PC-3 (cell line): ENCODE data around the gene PABPC3.

Experiments used
- EZH2 ChIP-seq: fragments of 300-600 bp; sonication (generic); IDR thresholded peaks from one replicate; pipeline ENCODE4 v1.6.1; 2017; ENCODE audit warnings: antibody characterized with exemption, mild to moderate bottlenecking, low read length; ENCODE audit not compliant: unreplicated experiment
- TF ChIP-seq, protein P1 (sequence below): fragments of 300-600 bp; sonication (generic); conservative IDR thresholded peaks from 2 replicates; pipeline ENCODE4 v1.5.1; 2017; ENCODE audit warnings: antibody characterized with exemption, low read depth, mild to moderate bottlenecking, low read length

DNA sequence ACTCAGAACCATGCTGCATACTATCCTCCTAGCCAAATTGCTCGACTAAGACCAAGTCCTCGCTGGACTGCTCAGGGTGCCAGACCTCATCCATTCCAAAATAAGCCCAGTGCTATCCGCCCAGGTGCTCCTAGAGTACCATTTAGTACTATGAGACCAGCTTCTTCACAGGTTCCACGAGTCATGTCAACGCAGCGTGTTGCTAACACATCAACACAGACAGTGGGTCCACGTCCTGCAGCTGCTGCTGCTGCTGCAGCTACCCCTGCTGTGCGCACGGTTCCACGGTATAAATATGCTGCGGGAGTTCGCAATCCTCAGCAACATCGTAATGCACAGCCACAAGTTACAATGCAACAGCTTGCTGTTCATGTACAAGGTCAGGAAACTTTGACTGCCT, 1.5 kb downstream of the PABPC3 start:
- TF ChIP-seq EZH2: no peak
- TF ChIP-seq, protein P1, sequence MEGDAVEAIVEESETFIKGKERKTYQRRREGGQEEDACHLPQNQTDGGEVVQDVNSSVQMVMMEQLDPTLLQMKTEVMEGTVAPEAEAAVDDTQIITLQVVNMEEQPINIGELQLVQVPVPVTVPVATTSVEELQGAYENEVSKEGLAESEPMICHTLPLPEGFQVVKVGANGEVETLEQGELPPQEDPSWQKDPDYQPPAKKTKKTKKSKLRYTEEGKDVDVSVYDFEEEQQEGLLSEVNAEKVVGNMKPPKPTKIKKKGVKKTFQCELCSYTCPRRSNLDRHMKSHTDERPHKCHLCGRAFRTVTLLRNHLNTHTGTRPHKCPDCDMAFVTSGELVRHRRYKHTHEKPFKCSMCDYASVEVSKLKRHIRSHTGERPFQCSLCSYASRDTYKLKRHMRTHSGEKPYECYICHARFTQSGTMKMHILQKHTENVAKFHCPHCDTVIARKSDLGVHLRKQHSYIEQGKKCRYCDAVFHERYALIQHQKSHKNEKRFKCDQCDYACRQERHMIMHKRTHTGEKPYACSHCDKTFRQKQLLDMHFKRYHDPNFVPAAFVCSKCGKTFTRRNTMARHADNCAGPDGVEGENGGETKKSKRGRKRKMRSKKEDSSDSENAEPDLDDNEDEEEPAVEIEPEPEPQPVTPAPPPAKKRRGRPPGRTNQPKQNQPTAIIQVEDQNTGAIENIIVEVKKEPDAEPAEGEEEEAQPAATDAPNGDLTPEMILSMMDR: no peak
